Gastrocnemius medialis (tissue), 4 donors: ENCODE results near the gene MTHFSD. TPM values are rescaled to one million over a fixed set of nuclear protein-coding genes. Genes with fewer than 3 reads are reported as not detected.

ENCODE experiments used
- ATAC-seq, 2 donors: fragments of 150-250 bp; one replicate each; pipeline ENCODE4 v1.9.1; 2016
- DNase-seq, 2 donors: peaks; one replicate each; pipeline ENCODE4 v3.0.0-alpha.2; 2019
- H3K27ac ChIP-seq, 4 donors: fragments of 200-600 bp; sonication (generic); 1 replicate in 1 of 4; 2 replicates in 3 of 4; pipeline ENCODE4 v1.5.1; 2016 to 2018; ENCODE audit warnings: mild to moderate bottlenecking in 2 of 4, moderate library complexity in 1 of 4
- H3K27me3 ChIP-seq, 3 donors: fragments of 200-600 bp; sonication (generic) in 2 of 3; 1 replicate in 1 of 3; 2 replicates in 2 of 3; pipeline versions ENCODE4 v1.5.1 to v1.6.0; 2016 to 2019; ENCODE audit warnings: mild to moderate bottlenecking in 1 of 3, moderate library complexity in 1 of 3
- H3K36me3 ChIP-seq, 2 donors: fragments of 200-600 bp; sonication (generic) in 1 of 2; one replicate each; pipeline ENCODE4 v1.5.1; 2017 to 2018
- H3K4me1 ChIP-seq, 2 donors: fragments of 200-600 bp; sonication (generic) in 1 of 2; one replicate each; pipeline ENCODE4 v1.5.1; 2016 to 2017; ENCODE audit warnings: mild to moderate bottlenecking in 2 of 2
- H3K4me3 ChIP-seq, 4 donors: fragments of 200-600 bp; sonication (generic) in 3 of 4; 1 replicate in 1 of 4; 2 replicates in 3 of 4; pipeline ENCODE4 v1.5.1; 2016 to 2019; ENCODE audit warnings: mild to moderate bottlenecking in 2 of 4
- H3K9me3 ChIP-seq, 3 donors: fragments of 200-600 bp; sonication (generic) in 2 of 3; 1 replicate in 1 of 3; 2 replicates in 2 of 3; pipeline ENCODE4 v1.5.1; 2016 to 2019
- POLR2A ChIP-seq, 2 donors: fragments of 450-650 bp; IDR thresholded peaks; one replicate each; pipeline ENCODE4 v1.6.1; 2017; ENCODE audit warnings: antibody characterized with exemption in 2 of 2, mild to moderate bottlenecking in 2 of 2, moderate library complexity in 2 of 2
- in situ Hi-C, 4 donors: fragments of 200-750 bp; cut with MboI; loops; one replicate each; pipeline versions ENCODE4 v1.15.0 to v1.8.0; 2017; ENCODE audit warnings: low sequenced_read_pairs in 4 of 4
- intact Hi-C: fragments of 100-400 bp; cut with DNase I; formaldehyde crosslinking; loops from one replicate; pipeline ENCODE4 v1.15.1; 2023; ENCODE audit warnings: low total_unique reads
- total RNA-seq, 4 donors: library from RNA; depleted of rRNA; stranded (reverse); fragments of >200 nt; gene quantifications; one replicate each; pipeline versions ENCODE4 v1.1.0 to v1.2.3, GENCODE V29; 2016
- TF ChIP-seq, protein P1 (sequence below), 5 experiments: fragments of 450-650 bp in 3 of 5; fragments of 200-600 bp in 2 of 5; sonication (generic) in 2 of 5; IDR thresholded peaks in 4 of 5; conservative IDR thresholded peaks in 1 of 5; 1 replicate in 4 of 5; 2 replicates in 1 of 5; pipeline ENCODE4 v1.5.1; 2016 to 2019; ENCODE audit warnings: antibody characterized with exemption in 5 of 5, mild to moderate bottlenecking in 3 of 5, moderate library complexity in 3 of 5

Gene MTHFSD
- total RNA-seq, 4 donors from 2014 or later = 10.9 to 31.2 (median 16.0) TPM

DNA sequence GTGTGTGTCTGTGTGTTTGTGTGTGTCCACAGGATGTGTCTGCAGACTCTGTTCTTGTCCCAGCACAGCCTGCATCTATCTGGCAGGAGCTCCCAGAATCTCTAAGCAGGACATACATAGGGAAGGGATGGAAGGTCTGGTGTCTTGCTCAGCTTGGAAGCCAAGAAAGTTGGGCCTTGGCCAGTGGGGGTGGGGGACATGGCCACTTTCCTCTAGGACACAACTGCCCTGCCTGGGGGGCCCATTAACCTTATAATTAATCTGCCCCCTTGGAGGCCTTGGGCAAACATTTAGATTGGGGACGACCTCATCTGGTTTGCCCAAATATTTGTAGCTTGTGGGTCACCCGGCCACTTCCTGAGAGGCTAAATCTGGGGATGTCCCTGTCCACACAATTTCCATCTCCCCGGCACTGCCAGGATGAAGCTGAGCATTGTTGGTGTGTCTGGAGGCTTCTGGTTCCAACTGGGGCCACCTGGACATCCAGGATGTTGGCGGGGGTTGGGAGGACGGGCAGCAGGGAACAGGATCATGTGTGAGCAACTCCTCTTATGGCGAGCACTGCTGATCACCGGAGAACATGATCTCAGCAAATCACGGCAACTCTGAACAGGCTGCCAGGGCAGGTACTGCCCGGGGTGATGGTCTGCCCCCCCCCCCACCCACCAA, 61.9 kb downstream of the MTHFSD start:
- Histone ChIP-seq H3K36me3 (no peaks in the 10 kb centered on the region), H3K4me1 (peaks cover 0 to 4% of the 10 kb centered on the region in 2 donors)
- no peak for ATAC-seq

DNA sequence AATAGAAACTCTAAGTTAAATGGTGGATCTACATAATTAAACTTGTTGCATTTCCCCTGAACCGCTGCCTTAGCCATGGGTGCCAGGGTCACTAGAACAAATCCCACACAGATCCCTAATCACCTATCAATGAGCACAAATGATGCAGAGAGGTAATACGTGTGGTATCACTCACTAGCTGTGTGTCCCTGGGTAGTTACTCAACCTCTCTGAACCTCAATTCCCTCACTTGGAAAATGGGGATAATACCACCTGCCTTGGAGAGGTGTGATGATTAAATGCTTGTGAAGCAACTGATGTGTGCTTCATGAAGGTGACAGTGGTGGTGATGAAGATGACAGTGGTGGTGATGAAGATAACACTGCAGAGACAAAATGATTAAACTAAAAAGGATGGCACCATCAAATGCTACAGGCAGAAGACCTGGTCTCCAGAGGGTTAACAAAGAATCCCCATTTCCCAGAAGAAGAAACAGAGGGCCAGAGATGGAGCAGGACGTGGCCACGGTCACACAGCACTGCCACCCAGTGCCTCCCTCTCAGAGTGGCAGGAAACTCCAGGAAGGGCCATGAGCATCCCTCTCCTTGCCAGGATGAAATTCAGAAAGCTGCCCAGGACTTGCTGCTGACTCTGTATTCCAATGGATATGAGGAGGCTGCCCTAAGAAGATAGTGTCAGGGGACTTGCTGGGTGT, 62.6 kb downstream of the MTHFSD start:
- in situ Hi-C loops (no loop called here), intact Hi-C loops (no loop called here)
- H3K4me1 ChIP-seq = peaks cover 0 to 4% of the 10 kb centered on the region in 2 donors
- peaks cover 60 to 93% (median 89%) of the 10 kb centered on the region in 3 donors for H3K27me3 ChIP-seq
- no peak for ATAC-seq
- no peak overlapping the region for H3K27ac ChIP-seq
- DNase-seq = no peak
- no peaks in the 10 kb centered on the region for H3K9me3 ChIP-seq
- H3K4me3 ChIP-seq = no peak overlapping the region
- no peaks in the 10 kb centered on the region for H3K36me3 ChIP-seq
- TF ChIP-seq, protein P1, sequence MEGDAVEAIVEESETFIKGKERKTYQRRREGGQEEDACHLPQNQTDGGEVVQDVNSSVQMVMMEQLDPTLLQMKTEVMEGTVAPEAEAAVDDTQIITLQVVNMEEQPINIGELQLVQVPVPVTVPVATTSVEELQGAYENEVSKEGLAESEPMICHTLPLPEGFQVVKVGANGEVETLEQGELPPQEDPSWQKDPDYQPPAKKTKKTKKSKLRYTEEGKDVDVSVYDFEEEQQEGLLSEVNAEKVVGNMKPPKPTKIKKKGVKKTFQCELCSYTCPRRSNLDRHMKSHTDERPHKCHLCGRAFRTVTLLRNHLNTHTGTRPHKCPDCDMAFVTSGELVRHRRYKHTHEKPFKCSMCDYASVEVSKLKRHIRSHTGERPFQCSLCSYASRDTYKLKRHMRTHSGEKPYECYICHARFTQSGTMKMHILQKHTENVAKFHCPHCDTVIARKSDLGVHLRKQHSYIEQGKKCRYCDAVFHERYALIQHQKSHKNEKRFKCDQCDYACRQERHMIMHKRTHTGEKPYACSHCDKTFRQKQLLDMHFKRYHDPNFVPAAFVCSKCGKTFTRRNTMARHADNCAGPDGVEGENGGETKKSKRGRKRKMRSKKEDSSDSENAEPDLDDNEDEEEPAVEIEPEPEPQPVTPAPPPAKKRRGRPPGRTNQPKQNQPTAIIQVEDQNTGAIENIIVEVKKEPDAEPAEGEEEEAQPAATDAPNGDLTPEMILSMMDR (IDR thresholded peaks at IDR 0.05 in 4 of 5, conservative IDR thresholded peaks at IDR 0.05 in 1 of 5) = no peak
- TF ChIP-seq POLR2A (IDR thresholded peaks at IDR 0.05) = no peak

More for the DNA sequence above, 61.9 kb downstream of the MTHFSD start:
- TF ChIP-seq, protein P1 (IDR thresholded peaks at IDR 0.05 in 4 of 5, conservative IDR thresholded peaks at IDR 0.05 in 1 of 5) = no peak
- no peak for TF ChIP-seq POLR2A (IDR thresholded peaks at IDR 0.05)
- Histone ChIP-seq H3K9me3 (no peaks in the 10 kb centered on the region), H3K27ac (no peak overlapping the region), H3K4me3 (no peak overlapping the region), H3K27me3 (peaks cover 66 to 96% (median 92%) of the 10 kb centered on the region in 3 donors)
- in situ Hi-C loops = no loop called here
- intact Hi-C loops = no loop called here
- no peak for DNase-seq

DNA sequence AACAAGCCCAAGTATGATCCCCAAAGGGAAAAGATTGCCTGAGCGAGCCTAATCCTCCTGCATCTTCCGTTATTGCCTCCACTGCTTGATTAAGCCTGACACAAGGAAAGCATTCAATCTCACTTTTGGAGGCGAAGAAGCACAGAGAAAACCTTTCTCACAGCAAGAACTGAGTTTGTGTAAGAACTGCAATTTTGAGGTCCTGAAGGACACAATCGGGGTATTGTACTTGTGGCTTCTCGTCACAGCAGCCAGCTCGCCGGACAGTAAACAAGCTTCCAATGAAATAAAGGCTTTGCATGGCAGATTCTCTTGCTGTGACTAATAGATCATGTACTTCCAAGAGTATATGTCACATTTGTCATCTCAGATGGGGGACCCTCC, 63.4 kb downstream of the MTHFSD start:
- no peaks in the 10 kb centered on the region for H3K36me3 ChIP-seq
- H3K4me1 ChIP-seq = no peaks in the 10 kb centered on the region
- peaks cover 56 to 87% (median 87%) of the 10 kb centered on the region in 3 donors for H3K27me3 ChIP-seq
- in situ Hi-C loops (no loop called here), intact Hi-C loops (no loop called here)
- DNase-seq (no peak), ATAC-seq (no peak)
- H3K9me3 ChIP-seq = no peaks in the 10 kb centered on the region
- no peak overlapping the region for H3K27ac ChIP-seq
- no peak for TF ChIP-seq POLR2A (IDR thresholded peaks at IDR 0.05)
- TF ChIP-seq, protein P1 (IDR thresholded peaks at IDR 0.05 in 4 of 5, conservative IDR thresholded peaks at IDR 0.05 in 1 of 5) = no peak
- H3K4me3 ChIP-seq = no peak overlapping the region

DNA sequence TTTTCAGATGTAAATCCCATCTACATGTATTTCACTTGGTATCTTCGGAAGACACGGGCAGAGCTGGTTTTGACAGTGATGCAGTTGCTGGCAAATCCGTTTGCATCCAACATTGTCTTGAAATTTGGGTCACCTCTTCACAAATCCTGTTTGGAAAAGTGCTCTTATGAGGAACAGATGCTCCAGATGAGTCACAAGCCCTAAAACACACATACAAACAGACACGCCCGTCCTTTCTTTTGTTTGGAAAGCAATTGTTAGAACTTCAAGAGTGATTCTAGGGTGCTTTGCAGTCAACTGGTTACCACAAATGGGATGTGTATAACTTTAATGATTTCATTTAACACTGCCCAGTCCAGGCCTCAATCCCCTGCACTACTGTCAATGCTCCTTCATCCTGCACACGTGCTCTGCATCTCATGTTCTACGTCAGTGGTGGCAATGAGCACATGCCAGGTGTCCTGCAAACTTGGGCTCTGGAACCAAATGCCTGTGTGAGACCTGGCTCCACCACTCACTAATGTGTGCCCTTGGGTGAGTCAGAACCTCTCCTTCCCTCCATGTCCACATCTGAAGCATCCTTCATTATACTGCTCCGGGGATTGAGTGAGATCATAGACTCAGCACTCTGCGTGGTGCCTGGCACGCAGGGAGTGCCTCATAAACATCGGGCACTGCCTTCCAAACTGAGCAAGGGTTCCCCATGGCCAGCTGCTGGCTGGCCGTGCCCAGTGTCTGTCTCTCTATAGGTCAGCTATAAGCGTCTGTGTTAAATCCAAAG, 64.0 kb downstream of the MTHFSD start:
- no peak for ATAC-seq
- Histone ChIP-seq H3K27me3 (peaks cover 56 to 87% (median 82%) of the 10 kb centered on the region in 3 donors), H3K4me1 (no peaks in the 10 kb centered on the region), H3K9me3 (no peaks in the 10 kb centered on the region), H3K4me3 (no peak overlapping the region), H3K36me3 (no peaks in the 10 kb centered on the region), H3K27ac (no peak overlapping the region)
- TF ChIP-seq, protein P1 (IDR thresholded peaks at IDR 0.05 in 4 of 5, conservative IDR thresholded peaks at IDR 0.05 in 1 of 5) = no peak
- no peak for TF ChIP-seq POLR2A (IDR thresholded peaks at IDR 0.05)
- intact Hi-C loops (no loop called here), in situ Hi-C loops (no loop called here)
- DNase-seq = no peak
